Measurements from ENCODE around the gene ANKRD44. TPM values are rescaled to one million over a fixed set of nuclear protein-coding genes. Genes with fewer than 3 reads are reported as not detected.
"Not testable (repeated sequence)": the region's sequence is repeated elsewhere in the genome, so short reads cannot be mapped to it uniquely, and the experiment has no call there.

Gene ANKRD44
- total RNA-seq, 1 donor from 2014 or later: 12.0 TPM

DNA sequence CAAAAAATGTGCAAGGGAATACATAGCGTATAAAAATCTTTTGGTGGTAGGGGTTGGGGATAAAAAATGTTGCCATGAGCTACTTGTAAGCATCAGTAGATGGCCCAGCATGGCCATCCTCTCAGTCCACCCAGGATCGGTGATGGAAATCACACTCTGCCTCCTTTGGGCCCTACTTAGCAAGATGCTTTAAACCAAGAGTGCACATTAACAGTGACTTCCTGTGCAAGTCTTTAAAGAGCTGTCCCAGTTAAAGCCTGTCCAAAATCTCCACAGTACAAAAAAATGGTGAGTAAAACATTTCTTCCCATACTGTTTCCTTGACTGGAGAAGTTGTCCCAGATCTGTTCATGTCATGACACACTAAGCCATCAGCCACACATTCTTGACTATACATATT is 18.0 kb downstream of the ANKRD44 start:
- TF ChIP-seq, protein P1, sequence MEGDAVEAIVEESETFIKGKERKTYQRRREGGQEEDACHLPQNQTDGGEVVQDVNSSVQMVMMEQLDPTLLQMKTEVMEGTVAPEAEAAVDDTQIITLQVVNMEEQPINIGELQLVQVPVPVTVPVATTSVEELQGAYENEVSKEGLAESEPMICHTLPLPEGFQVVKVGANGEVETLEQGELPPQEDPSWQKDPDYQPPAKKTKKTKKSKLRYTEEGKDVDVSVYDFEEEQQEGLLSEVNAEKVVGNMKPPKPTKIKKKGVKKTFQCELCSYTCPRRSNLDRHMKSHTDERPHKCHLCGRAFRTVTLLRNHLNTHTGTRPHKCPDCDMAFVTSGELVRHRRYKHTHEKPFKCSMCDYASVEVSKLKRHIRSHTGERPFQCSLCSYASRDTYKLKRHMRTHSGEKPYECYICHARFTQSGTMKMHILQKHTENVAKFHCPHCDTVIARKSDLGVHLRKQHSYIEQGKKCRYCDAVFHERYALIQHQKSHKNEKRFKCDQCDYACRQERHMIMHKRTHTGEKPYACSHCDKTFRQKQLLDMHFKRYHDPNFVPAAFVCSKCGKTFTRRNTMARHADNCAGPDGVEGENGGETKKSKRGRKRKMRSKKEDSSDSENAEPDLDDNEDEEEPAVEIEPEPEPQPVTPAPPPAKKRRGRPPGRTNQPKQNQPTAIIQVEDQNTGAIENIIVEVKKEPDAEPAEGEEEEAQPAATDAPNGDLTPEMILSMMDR (IDR thresholded peaks at IDR 0.05; ENCODE audit: partially characterized antibody, unreplicated experiment): no peak
- H3K9me3 Mint-ChIP-seq (ENCODE audit: unreplicated experiment): no peaks in the 10 kb centered on the region
- H3K4me1 Mint-ChIP-seq (ENCODE audit: low read depth, unreplicated experiment): no peaks in the 10 kb centered on the region
- H3K27me3 Mint-ChIP-seq (ENCODE audit: unreplicated experiment): no peaks in the 10 kb centered on the region
- H3K27ac Mint-ChIP-seq (ENCODE audit: unreplicated experiment): no peak overlapping the region
- no peak for DNase-seq
- peaks cover 10% of the 10 kb centered on the region for H3K36me3 Mint-ChIP-seq (ENCODE audit: unreplicated experiment)
- H3K4me3 Mint-ChIP-seq (ENCODE audit: unreplicated experiment): no peak overlapping the region

DNA sequence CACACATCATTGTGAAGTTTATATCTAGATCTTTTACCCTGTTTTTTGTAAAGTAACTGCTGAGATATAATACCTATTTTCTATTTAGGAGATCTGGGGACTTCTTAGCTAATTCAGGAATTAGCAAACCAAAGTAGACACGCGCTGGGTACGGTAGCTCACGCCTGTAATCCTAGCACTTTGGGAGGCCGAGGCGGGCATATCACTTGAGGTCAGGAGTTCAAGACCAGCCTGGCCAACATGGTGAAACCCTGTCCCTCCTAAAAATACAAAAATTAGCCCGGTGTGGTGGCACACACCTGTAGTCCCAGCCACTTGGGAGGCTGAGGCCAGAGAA is 23.0 kb downstream of the ANKRD44 start:
- not testable (repeated sequence) for H3K27me3 Mint-ChIP-seq (ENCODE audit: unreplicated experiment); H3K9me3 Mint-ChIP-seq (ENCODE audit: unreplicated experiment); H3K27ac Mint-ChIP-seq (ENCODE audit: unreplicated experiment); H3K4me3 Mint-ChIP-seq (ENCODE audit: unreplicated experiment); H3K4me1 Mint-ChIP-seq (ENCODE audit: low read depth, unreplicated experiment); DNase-seq
- H3K36me3 Mint-ChIP-seq (ENCODE audit: unreplicated experiment): peaks cover 10% of the 10 kb centered on the region

DNA sequence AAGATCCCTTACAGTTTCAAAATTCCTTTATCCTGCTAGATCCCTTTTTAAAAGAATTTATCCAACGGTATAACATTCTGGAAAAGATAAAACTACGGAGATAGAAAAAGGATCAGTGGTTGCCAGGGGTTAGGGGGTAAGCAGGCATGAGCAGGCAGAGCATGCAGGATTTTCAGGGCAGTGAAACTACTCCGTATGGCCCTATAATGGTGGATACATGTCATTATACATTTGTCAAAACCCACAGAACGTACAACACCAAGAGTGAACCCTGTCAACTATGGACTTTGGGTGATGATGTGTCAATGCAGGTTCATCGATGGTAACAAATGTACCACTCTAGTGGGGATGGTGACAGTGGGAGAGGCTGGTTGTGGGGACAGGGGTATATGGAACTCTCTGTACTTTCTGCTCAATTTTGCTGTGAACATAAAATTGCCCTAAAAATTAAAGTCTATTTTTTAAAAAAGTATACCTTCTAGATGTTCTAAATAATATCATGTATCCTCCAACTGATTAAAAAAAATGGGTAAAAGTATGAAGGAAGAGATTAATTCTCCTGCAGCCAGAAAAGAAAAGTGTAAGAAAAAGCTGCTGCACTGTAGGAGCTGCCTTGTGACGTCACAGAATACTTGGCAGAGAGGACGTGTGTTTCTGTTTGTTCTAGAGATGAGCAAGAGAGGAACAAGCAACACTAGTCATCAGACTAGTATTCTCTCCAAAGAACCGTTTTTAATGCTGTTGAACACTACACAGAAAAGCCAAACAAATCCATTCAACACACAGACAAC is 23.6 kb downstream of the ANKRD44 start:
- Mint-ChIP-seq H3K27me3 (ENCODE audit: unreplicated experiment) (peaks cover 1% of the 10 kb centered on the region), H3K4me3 (ENCODE audit: unreplicated experiment) (no peak overlapping the region), H3K36me3 (ENCODE audit: unreplicated experiment) (peaks cover 10% of the 10 kb centered on the region), H3K27ac (ENCODE audit: unreplicated experiment) (no peak overlapping the region), H3K4me1 (ENCODE audit: low read depth, unreplicated experiment) (no peaks in the 10 kb centered on the region), H3K9me3 (ENCODE audit: unreplicated experiment) (no peaks in the 10 kb centered on the region)
- DNase-seq: no peak
- TF ChIP-seq, protein P1 (IDR thresholded peaks at IDR 0.05; ENCODE audit: partially characterized antibody, unreplicated experiment): no peak

DNA sequence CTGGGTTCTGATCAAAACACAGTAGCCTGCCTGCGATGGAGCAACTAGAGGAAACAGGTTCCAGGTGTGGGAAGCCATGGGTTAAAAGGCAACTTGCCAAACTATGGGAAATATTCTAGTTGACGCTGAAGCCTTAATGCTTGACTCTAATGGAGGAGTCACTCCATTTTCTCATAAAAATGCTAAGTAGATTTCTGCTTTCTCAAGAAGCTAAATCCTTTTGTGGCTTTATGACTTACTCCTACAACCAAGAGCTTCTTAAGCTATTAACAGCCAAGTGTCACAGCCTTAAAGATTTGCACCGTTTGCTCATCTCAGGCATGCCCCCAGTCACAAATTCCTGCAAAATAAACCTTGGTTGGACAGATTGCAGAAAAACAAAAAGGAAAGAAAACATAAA is 25.2 kb downstream of the ANKRD44 start:
- H3K9me3 Mint-ChIP-seq (ENCODE audit: unreplicated experiment): peaks cover 2% of the 10 kb centered on the region
- TF ChIP-seq, protein P1 (IDR thresholded peaks at IDR 0.05; ENCODE audit: partially characterized antibody, unreplicated experiment): no peak
- no peak for DNase-seq

DNA sequence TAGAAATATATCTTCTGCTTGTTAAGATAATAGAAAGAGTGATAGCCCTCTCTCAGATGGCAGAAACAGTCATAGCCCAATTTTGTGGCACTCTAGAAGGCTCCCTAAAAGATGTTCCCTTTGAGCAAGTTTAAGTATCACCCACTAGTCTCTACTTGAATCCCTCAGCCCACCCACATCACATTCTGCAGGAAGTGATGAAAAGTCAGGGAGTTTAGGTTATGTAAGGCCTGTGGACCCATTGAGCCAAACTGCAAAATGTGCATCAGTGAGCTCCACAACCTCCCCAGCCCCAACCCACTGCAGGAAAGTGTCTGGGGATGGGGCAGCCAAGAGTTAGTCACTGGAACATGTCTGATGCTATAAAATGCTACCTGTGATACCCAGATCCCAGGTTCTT is 25.6 kb downstream of the ANKRD44 start:
- H3K4me3 Mint-ChIP-seq (ENCODE audit: unreplicated experiment): no peak overlapping the region
- H3K9me3 Mint-ChIP-seq (ENCODE audit: unreplicated experiment): peaks cover 2% of the 10 kb centered on the region
- no peak for DNase-seq
- TF ChIP-seq, protein P1 (IDR thresholded peaks at IDR 0.05; ENCODE audit: partially characterized antibody, unreplicated experiment): no peak
- no peak overlapping the region for H3K27ac Mint-ChIP-seq (ENCODE audit: unreplicated experiment)
- H3K4me1 Mint-ChIP-seq (ENCODE audit: low read depth, unreplicated experiment): peaks cover 2% of the 10 kb centered on the region
- H3K27me3 Mint-ChIP-seq (ENCODE audit: unreplicated experiment): peaks cover 1% of the 10 kb centered on the region
- H3K36me3 Mint-ChIP-seq (ENCODE audit: unreplicated experiment): peaks cover 10% of the 10 kb centered on the region

More for the DNA sequence above, 25.2 kb downstream of the ANKRD44 start:
- Mint-ChIP-seq H3K27me3 (ENCODE audit: unreplicated experiment) (peaks cover 1% of the 10 kb centered on the region), H3K4me1 (ENCODE audit: low read depth, unreplicated experiment) (no peaks in the 10 kb centered on the region), H3K36me3 (ENCODE audit: unreplicated experiment) (peaks cover 10% of the 10 kb centered on the region), H3K4me3 (ENCODE audit: unreplicated experiment) (no peak overlapping the region), H3K27ac (ENCODE audit: unreplicated experiment) (no peak overlapping the region)
